Stimulated activated CD4-positive, alpha-beta T cell treated with anti-CD3 and anti-CD28 coated beads, Interleukin-2, amount 100 ng/mL, for 4 hours (primary cell): ENCODE data around the gene EPAS1.

Experiments
- DNase-seq: peaks from one replicate; pipeline ENCODE4 v3.0.0-alpha.2; 2020; ENCODE audit warnings: low read depth

Gene EPAS1

GRCh38 chr2:46323730-46324129, 26.5 kb downstream of the EPAS1 start:
- no peak for DNase-seq

- DNase-seq = no peak
Observed at GRCh38 chr2:46325182-46325928, 28.1 kb downstream of the EPAS1 start.

GRCh38 chr2:46326231-46326980, 29.2 kb downstream of the EPAS1 start:
- no peak for DNase-seq

- DNase-seq = no peak
Observed at GRCh38 chr2:46327627-46328026, 30.4 kb downstream of the EPAS1 start.

- no peak for DNase-seq
Observed at GRCh38 chr2:46328291-46328690, 31.1 kb downstream of the EPAS1 start.

GRCh38 chr2:46328829-46329228, 31.6 kb downstream of the EPAS1 start:
- no peak for DNase-seq

- DNase-seq = no peak
Observed at GRCh38 chr2:46329340-46329739, 32.1 kb downstream of the EPAS1 start.

- no peak for DNase-seq
Observed at GRCh38 chr2:46329803-46330775, 32.9 kb downstream of the EPAS1 start.

- DNase-seq = no peak
Observed at GRCh38 chr2:46331109-46331766, 34.0 kb downstream of the EPAS1 start.

GRCh38 chr2:46332686-46333281, 35.6 kb downstream of the EPAS1 start:
- no peak for DNase-seq

- no peak for DNase-seq
Observed at GRCh38 chr2:46333912-46334311, 36.7 kb downstream of the EPAS1 start.

GRCh38 chr2:46334389-46335271, 37.4 kb downstream of the EPAS1 start:
- no peak for DNase-seq

- no peak for DNase-seq
Observed at GRCh38 chr2:46335391-46336282, 38.4 kb downstream of the EPAS1 start.

- no peak for DNase-seq
Observed at GRCh38 chr2:46336283-46336959, 39.2 kb downstream of the EPAS1 start.

GRCh38 chr2:46337208-46337994, 40.2 kb downstream of the EPAS1 start:
- DNase-seq = no peak

- DNase-seq = no peak
Observed at GRCh38 chr2:46338674-46339073, 41.5 kb downstream of the EPAS1 start.

GRCh38 chr2:46339200-46339599, 42.0 kb downstream of the EPAS1 start:
- DNase-seq = no peak
